HG02798 (cell line): Measurements from ENCODE around the gene TSPAN9.

ENCODE experiments used
- ATAC-seq: cut with Tn5 transposase; IDR thresholded peaks from one replicate; pipeline ENCODE4 v1.9.1; 2021; ENCODE audit warnings: mild to moderate bottlenecking; ENCODE audit not compliant: unreplicated experiment, poor library complexity

The TSPAN9 gene

DNA sequence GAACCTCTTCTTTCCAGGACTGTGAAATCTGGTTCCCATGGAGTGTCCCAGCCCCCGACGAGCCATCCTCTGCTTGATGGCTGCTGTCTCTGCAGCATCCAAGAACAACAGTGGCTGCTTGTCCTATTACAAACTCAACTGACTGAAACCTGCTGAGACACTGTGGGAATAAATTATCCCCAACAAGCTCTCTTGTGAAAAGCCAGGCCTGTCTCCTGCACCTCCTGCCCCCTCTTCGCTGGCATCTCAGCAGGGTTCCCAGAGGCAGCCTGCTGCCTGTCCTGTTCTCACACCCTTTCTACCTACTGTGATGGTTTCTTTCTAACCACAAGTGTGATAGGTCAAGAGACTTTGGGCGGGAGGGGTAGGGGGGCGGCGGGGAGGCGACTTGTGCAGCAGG lies 180.2 kb downstream of the TSPAN9 start:
- no peak for ATAC-seq

DNA sequence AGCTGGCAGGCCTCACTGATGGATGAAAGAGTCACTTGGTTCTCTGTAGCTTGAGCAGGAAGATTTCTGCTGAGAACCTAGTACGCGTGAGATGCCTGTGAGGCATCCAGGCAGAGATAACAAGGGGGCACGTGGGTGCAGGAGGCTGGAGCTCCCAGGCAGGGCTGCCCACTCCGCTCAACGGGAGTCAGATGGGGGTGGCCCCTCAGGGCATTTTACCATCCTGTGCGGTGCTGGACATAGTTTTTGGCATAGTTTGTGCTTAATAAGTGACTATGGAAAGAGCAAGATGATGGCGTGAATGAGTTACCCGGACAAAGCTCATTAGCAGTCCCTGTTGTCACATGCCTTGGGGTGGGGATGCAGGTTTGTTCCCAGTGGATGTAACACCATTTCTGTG lies 182.8 kb downstream of the TSPAN9 start:
- ATAC-seq = no peak

DNA sequence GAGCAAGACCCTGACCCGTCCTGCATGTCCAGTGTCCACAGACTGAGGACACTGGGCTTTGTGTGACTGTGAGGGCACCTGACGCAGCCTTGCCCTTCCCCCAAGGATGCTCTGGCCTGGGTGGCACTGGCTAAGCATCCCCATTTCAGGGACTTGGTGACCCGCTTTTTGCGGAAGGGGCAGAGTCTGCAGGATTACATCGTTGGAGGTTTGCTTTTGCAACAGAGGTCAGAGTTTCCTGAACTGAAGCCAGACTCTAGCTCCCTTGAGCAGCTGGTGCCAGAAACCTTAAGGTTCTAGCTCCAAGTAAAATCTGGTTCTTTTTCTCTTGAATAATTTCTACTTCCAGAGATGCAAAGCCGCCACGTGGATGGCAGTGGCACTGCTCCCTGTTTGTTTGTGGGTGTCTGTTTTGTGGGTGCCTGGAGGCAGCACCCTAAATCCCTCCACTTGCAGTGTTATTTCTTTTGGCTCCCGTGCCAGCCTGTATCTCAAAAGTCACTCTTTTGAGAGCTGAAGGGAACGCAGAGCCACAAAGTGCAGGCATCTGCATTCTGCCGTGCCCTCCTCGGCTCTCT lies 184.7 kb downstream of the TSPAN9 start:
- ATAC-seq = no peak

DNA sequence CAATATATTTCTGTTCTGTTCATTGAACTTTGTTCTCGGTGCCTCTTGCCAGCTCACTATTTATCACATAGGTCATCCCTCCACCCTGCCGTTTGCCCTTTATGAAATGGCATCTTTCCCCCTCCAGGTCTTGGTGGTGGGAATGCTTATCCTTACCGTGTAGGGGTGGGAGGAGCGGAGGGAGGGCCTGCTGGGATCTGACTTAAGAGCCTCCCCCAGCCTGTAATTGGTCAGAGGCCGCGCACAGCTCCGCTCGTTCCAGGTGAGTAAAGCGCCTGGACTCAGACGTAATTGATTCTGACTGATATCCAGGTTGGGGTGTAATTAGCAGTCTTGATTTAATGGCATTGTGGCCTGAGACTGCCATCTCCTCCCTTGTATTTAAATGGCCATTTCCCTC lies 185.3 kb downstream of the TSPAN9 start:
- ATAC-seq = no peak

DNA sequence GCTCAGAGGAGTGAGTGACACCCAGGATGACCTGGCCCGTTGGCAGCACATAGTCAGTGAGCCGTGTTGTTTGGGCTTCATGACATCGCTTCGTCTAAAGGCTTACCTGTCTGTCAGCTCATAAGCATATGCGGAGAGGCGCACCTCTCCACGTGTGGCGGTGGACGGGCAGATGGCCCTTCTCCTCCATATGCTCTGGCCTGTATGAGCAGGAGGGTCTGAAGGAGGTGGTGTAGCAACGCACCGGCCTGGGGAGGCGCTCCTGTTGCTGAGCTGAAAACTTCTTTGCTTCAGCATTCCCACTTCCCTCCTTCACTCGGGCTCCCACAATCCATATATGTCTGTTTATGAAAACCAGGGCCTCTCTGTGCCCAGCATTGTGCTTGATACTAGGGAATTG lies 186.1 kb downstream of the TSPAN9 start:
- ATAC-seq = no peak

DNA sequence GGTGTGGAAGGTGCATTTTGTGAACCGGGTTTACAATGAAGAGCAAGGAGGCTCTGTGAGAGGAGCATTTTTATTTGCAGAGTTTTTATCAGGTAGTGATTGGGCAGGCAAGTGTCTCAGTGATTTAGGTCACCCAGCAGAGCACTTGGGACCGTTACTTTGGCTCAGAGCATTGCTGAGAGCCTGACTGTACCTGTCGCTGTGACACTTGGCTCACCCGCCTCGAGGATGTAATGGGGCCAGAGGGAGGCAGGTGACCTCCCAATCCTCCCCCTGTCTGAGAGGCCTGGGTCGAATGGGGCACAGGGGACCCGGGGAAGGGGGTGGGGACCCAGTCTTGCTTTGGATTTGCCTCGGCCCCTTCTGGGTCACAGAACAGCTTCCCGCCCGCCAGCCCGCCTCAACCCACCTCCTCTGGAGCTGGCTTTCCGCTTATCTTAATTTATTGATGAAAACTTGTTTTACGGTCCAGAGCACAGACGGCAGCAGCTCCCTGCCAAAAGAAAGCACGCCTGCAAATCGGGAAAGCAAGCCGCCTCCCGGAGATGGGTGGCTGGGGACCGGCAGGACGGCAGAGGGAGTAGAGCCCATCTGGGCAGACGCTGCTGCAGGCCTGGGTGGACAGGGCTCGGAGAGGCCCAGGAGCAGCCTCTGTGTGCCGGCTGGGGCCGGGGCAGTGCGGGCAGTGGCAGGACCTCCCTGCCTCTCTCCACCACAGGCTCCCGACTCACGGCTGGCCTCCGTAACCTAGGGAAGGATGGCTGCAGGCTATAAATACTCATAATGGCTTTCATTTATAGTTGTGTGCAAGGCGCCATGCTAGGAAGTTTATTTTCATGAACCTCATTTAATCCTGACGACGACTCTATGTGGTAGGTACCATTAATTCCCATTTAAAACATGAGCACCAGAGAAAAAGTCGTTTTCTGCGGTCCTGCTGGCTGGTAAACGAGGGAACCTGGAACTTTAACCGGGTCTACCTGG lies 187.1 kb downstream of the TSPAN9 start:
- ATAC-seq = no peak

DNA sequence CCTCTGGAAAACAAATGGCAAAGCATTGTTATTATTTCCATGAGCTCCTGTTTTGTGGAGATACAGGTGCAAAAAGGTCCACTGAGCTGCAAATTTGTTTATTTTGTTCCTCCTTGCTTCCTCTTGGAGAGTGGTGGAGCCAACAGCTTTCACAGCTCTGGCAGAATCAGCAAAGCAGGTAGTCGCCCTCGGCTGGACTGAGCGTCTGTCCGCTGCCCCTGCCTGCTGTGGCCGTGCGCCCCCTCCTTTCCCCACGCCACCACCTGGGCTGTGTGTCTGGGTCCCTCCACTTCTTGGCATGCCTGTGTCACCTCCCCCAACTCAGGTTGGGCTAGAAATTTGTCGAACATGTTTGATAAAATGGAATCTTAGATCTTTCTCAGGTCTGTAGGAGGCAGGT lies 188.2 kb downstream of the TSPAN9 start:
- ATAC-seq = no peak

DNA sequence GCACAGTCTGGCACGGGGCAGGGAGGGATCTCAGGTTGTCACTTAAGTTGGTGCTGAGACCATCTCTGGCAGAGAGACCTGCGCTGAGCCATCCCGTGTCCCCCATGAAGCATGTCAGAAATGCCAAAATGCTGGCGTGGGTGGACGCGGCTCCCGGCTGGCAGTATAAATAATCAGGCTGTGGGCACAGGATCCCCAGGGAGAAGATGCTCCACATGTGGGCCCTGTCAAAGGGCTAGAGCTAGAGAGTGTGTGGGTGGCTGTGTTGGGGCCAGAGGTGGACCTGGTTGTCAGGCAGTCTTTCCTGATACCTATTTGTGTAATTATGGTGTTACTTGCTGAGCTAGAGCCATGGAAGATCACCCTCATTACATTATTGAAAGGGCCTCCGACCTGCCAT lies 189.5 kb downstream of the TSPAN9 start:
- ATAC-seq = no peak

DNA sequence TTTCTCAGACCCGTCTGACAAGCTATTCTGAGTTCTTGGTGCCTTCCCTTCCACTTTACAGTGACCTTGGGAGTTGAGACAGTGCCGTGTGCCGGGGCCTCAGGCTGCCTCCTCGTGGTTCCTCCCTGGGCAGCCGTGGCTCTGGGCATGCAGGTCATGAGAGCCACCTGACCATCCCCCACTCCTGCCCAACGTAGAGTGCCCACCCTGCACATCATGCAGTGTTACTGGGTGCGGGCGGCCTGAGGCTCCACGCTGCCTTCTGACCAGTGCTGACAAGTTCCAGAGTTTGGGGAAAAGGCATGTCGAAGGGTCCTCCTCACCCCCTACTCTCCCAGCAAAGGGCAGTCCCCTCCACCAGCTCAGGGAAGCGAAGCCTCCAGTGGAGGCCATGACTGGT lies 190.5 kb downstream of the TSPAN9 start:
- no peak for ATAC-seq

DNA sequence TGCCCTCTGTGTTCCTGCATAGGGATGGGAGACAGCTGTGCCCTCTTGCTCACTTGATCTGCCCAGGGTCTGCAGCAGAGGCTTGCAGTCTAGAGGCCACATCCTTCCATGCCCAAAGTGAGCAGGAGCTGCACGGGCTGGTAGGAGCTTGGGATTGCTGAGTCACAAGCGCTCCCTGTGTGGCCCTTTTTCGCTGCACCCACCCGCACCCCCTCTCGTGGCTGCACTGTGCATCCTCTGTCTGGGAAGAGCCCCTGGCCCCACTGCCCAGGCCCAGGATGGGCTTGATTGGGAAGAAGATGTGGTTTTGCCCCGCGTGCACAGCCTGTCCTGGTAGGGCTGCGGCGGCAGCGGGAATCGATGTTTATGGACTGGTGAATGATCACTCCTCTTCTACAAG lies 192.4 kb downstream of the TSPAN9 start:
- ATAC-seq = no peak

DNA sequence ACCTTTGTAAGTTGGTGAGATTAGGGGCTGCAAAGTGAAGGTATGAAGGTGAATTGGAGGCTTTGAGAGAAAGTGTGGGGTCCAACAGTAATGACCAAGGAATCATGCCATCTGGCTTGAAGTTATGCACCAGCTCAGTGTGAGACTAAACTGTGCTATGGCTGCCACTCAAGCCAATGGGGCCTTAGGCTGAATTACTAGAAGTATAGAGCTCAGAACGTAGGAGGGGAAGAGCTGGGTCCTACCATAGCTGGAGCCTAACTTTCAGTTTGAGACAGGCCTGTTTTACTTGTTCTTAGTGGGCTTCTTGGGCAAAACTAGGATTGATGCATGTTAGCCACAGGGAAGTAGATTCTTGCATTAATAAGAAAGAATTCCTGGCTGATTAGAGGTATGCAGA lies 194.0 kb downstream of the TSPAN9 start:
- ATAC-seq = no peak

DNA sequence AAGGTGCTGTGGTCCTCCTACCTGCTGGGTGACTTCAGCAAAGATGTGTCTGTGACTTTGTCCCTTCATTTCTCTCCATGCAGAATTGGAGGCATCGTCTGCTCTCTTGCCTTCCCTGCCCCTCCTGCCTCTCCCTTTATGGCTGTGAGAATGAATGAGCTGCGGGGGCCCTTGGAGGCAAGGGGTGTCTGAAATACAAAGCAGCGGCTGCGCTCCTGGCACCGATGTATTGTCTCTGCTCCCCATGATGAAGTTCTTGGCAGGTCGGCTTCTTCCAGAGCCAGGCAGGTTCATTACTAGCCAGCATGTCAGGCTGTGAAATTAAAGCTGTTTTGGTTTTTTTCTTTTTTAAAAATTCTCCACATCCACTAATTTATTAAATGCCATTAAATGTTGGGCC lies 194.5 kb downstream of the TSPAN9 start:
- ATAC-seq = no peak

DNA sequence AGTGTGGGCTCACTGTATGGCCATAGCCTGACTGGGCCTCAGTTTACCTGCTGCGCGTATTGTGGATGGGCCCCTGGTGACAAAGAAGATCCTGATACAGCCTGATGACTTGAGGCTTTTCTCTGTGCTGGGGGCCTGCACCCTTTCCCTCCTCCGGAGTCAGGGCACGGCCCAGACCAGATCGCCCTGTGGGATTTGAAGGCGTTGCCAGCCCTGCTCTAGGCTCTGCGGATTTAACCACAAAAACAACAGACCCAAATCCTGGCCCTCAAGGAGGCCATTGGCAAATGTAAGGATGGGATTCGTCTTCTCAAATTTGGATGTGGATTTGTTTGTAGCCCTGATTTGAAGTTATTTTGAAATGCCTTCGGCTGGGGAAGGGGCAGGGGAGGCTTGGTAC lies 195.8 kb downstream of the TSPAN9 start:
- no peak for ATAC-seq

DNA sequence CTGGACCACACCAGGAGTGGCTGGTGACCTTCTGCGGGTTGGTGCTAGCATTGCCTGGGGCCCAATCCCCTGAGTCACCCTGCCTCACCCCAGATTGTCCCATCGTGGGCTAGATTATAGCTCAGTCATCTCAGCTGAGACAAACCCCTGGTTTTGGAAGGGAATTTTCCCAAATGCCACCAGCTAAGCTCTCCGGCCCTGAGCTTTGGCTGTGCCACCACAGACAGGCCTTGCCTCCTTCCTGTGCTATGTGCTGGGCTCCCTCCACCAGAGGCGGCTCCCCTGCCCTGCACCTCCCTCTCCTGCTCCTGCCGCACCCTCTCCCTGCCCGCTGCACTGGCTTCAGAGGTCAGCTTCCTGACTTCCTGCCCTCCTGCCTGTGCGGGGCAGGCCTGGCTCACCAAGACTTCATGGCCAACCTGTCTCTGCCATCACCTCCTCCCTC lies 196.3 kb downstream of the TSPAN9 start:
- ATAC-seq = no peak

DNA sequence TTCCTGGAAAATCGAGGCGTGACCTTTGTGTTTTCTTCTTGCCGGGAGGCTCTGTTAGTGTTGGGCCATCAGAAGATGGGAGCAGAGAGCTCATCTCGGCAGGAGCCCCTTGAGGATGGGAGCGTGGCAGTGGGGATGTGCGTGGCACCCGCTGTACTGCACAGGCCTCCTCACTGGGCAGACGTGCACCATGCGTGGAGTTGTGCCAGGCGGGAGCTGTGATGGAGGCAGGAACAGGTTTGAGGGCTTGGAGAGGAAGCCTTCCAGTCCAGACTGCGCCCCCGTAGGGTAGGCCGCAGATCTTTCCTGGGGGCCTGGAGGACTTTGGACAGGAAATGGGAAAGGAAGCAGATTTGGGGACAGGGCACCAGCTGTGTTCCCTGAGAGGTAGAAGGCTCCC lies 197.5 kb downstream of the TSPAN9 start:
- no peak for ATAC-seq

DNA sequence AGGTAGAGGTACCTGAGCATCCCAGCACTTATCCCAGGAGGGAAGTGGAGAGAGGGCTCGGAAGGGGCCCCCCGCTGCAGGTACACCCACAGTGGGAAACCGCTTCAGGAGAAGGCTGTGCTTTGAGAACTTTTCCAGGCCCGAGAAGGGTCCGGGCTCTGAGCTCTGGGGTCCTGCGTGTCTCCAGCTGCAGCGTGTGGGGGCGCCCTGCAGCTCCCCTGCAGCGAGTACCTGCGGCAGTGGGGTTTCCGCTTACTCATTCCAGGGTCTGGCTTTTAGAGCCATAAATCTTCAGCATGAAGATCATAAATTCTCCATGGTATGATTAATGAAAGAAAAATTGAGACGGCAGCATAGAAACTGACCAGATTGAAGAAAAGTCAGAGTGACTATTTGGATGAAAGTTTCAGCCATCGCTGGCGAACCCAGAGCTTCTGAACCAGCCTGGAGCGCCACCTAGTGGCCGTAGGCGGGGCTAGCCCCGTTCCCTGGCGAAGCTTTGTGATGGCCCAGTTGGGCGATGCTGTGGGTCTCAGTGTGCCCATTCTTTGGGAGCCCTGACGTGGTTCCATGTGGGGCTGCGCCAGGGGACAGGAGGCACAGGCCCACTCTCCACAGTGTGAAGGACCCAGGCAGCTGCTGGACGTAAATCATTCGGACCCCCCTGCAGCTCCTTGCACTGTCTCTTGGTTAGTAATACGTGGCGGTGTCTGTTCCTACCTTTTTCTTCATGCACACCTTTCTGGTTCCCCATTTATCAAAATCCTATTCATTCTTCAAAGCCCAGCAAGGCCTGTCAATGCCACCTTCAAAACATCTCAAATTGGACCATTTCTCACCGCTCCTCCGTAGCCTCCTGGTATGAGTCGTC lies 198.2 kb downstream of the TSPAN9 start:
- peak; percentile 44 for ATAC-seq

DNA sequence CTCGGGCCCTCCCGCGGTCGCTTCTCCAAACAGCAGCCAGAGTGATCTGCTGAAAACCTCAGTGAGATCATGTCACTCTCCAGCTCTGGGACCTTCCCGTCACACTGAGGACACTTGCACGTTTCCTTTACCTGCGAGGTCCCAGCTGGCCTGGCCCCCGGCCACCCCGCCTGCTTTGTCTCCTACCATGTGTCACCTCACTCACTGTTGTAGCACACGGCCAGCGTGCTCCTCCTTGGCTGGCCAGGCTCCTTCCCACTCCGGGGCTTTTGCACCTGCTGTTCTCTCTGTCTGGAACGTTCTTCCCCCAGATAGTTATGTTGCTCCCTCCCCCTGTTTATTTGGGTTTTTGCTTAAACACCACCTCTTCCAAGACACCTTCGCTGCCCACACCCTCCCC lies 199.0 kb downstream of the TSPAN9 start:
- ATAC-seq = no peak

DNA sequence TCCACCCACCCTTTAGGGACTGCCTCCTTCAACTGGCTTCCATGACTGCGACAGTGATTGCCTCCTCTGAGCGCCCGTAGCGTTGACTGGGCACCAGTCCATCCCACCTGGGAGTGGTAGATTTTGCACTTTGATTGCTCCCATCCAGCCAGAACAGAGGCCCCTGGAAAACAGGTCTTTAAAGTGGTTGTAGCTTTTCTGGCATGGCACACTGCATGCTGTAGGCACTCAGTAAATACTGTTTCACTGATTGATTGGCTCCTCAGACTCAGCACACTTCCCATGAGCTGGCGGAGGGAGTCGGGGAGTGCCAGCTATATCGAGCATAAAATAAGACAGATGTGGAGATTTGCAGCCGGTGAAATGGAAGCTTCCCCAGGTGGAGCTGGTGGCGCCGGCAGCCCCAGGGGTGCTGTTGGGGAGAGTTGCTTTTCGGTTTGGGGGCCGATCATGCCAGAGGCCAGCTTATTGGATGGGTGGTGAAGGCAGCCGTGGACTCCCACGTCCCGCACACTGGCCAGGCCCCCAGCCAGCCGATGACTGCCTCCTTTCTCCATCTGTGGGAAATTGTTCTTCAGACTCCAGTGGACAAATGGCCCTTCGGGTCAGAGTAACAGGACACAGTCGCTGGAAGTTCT lies 200.2 kb downstream of the TSPAN9 start:
- no peak for ATAC-seq

DNA sequence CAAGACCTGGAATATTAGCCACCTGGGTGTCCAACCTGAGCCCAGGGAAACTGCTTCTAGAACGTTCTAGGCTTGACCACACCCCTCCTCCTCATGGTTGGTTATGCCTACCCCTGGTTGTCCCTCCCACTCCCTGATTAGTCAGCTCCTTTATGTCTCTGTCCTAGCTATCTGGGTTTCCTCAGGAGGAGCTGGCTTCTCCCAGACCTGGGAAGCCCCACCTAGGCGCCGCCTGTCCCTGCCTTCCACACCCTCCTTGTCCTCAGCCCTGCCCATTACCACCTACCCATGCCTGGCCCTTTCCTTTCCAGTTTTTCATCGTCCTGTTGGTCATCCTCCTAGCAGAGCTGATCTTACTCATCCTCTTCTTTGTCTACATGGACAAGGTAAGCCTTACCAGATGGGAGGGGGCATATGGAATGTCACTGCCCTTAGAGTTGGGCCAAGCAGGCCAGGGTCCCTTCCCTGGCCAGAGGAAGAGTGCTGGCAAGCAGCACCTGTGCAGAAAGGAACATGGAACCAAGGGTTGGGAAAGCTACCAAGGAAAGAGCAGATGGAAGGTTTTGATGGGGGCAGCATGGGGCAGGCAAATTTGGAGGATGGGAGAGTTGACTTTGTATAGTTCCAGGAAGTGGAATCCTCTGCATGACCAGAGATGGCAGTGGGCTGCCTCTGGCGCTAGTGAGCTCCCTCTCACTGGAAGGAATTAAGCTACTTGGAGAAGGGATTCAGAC lies 201.7 kb downstream of the TSPAN9 start:
- ATAC-seq = no peak

DNA sequence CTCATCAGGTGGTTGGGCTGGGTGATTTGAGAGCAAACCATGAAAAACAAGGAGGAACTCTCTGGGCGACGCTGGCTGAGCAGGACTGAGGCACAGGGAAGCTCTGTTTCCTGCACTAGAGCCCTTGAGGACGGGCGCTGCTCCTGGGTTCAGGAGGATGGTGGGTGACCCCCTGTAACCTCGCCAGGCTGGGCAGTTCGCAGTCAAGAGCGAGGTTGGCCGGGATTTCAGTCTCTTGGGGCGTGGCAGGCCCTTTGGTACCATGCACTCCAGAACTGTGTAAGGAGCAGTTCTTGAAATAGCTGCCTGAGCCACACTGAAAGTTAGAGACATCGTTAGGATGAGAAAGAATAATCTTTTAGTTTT lies 202.2 kb downstream of the TSPAN9 start:
- no peak for ATAC-seq
